NK-92 (cell line): Measurements from ENCODE around the gene ECM2.

ENCODE experiments used
- DNase-seq: peaks from one replicate; lab custom pipeline; 2025; ENCODE audit not compliant: unreplicated experiment; lab: John Stamatoyannopoulos, UW

The ECM2 gene

DNA sequence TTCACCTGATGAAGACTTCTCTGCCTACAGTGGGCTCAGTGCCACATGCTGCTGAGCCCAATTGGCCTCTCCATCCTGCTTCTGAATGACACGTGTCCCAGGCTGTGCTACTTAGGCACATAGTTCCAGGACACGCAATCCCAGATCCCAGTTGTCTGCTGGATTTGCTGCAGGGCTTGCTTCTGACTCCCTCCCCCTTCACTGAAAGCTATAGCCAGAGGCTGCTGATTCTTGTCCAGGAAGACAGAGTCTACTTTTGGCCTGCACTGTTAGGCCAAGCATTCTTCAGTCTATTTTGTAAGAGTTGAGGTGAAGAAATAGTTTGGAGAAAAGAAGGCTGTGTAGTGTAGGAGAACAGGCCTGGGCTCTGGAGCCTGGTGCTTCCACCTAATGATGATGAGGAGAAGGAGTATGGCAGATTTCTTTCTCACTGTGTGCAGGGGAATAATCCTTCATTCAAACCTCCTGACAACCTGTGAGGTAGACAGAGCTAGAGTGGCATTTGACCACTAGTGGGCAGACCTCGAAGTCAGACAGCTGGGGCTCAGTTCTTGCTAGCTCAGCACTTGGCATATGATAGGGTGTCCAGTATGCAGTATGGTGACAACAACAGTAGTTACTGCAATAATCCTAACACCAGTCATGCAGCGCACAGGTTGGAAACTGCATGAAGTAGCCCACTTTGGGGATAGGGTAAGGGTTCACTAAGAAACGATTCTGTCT, 34.0 kb downstream of the ECM2 start:
- DNase-seq, result no peak

DNA sequence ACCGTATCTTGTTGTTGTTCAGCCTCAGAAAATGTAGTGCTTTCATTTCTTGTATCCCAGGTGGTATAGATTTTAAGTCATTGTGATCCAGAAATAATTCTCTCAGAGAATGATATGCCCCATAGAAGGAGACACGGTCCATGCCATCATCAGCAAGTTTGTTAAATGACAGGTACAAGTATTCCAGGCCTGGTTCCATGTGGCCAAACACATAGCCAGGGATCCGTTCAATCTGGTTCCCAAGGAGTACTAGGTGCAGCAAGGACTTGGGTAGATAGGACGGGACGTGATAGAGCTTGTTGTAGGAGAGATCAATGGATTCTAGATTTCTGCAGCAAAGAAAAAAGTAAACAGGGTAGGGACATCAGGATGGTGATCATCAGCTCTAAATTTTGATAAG, 35.1 kb downstream of the ECM2 start:
- DNase-seq, result no peak

DNA sequence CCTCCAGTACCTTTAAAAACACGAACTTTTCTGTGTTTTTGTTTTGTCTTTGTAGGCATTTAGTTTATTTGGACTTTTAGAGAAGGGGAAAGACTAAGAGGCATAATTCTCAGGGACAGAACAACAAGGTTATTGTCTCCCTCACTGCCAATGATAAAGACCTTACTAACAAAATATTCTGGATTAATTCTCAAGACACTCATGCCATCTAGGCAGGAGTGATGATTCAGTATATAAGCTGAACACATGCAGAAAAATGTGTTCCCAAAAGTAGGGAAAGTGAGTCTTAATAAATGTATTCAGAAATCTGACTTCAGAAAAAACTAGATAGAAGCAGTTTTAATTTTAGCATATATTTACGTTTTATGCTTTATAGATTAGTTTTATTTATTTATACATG, 36.1 kb downstream of the ECM2 start:
- DNase-seq, result no peak

DNA sequence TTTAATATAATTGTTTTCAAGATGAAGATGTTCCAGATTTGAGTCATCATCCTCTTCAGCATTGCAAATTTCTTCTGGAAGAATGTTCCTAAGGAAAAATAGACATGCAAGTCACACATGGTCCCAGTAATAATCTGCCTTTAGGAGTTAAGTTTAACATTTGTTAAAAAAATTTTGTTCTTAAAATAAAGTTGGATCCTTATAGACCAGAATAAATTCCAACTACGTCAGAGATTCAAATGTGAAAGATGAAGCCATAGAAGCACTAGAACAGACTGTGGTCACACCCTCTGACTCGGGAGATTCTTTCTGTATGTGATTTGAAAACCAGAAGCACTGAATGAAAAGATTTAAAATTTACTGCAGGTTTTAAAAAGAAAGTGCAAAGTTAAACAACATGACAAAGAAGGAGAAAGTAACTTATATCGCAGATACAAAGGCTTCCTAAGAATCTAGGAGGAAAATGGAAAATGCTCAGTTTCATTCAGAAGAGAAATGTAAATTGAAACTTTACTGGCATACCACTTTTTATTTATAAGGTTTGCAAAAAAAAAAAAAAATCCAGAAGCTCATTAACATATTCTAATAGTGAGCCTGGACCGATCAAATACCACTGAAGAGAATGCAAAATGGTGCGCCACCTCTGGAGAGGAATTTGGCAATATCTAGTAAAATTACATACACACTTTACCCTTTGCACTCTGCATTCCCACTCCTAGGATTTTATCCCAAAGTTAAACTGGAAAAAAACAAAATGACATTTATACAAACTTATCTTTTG, 39.2 kb downstream of the ECM2 start:
- DNase-seq, result no peak

GRCh38 chr9:92494856-92495255, 40.9 kb downstream of the ECM2 start:
- DNase-seq, result no peak

DNA sequence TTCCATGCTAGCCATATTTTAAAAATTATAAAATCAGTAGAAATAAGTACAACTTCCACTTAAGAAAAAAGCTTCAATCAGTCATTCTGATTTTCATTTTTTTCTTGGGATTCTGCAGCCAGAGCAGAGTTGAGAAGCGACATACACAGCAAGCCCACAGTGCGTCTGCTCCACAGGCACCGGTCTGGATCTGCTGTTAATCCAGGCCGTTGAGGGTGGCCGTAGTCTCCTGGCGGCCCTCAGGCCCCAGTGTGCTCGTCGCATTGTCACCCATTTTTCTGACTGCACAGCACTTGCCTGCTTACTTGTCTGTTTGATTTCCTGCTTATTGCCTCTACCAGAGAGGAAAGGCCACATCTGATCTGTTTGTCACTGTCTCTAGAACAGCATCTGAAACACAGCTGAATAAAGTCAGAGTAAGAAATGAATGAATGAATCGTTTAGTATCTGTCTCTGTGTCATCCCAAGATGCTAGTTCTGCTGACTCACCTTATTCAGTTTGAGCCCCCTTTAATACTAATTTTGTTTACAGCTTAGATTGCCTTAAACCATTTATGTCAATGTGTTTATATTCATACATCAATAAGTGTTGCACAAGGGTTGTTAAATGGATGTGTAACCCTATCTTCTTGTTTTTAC, 41.9 kb downstream of the ECM2 start:
- no peak for DNase-seq

- no peak for DNase-seq
Observed at GRCh38 chr9:92492781-92493401, 42.9 kb downstream of the ECM2 start.

DNA sequence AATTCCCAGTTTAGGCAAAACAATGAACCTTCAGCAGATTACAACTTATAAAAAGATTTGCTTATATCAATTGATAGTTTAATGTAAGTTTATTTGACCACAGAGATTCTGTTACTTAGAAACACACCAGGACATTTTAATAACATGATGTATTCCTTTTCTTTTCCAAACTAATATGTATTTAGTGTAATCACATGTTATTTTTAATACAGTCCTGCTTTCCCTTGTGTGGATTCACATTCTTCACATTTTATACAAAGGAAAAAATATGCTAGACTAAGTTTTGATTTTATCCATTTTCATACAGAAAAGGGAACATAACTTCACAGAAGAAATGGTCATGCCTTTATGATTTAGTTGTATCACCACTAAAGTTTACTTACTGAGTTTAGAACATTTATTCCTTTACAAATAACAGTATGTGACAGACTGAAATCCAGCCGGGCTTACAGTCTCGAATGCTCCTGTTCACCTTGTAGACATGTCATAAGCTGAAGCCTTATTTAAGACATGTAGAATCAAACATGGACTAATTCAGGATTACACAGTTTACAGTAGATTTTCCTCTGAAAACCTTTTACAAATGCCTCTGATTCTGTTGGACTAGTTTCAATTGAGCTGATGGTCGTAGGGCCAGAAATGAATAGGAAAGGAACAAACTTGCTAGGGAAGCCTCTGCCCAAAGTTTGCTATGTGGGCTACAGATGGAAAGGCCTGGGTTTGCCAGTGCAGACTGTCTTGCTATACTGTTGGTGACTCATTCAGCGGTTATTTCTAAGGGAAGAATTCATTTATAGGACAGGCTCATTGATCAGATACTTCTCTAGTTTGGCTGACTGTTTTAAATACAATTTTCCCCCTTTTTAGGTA, 46.9 kb downstream of the ECM2 start:
- DNase-seq, result no peak

GRCh38 chr9:92486371-92486770, 49.4 kb downstream of the ECM2 start:
- no peak for DNase-seq

DNA sequence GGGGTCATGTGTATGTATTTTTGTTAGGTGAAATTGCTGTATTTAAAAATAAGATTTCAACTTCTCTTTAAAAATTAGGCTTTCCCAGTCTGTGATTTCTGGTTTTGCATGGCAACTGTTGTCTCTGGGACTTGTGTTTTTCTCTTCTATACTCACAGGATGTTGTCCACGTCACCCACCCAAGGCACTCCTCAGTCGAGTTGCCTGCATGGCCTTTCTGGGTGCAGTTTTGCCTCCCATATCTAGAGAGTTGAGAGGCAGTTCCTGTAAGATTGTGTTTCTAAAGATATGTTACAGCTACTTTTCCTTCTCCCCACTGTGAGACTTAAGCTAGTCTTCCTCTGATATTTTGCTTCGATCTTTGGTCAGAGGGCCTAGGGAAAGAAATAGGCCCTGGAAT, 51.2 kb downstream of the ECM2 start:
- no peak for DNase-seq

- DNase-seq, result no peak
Observed at GRCh38 chr9:92483627-92484545, 51.9 kb downstream of the ECM2 start.

GRCh38 chr9:92482805-92483204, 53.0 kb downstream of the ECM2 start:
- no peak for DNase-seq

GRCh38 chr9:92482329-92482728, 53.5 kb downstream of the ECM2 start, which contains the start of gene ASPN:
ASPN (minus strand) TSS chr9:92482506.
- DNase-seq, result no peak

- DNase-seq, result no peak
Observed at GRCh38 chr9:92480986-92481633, 54.7 kb downstream of the ECM2 start.

DNA sequence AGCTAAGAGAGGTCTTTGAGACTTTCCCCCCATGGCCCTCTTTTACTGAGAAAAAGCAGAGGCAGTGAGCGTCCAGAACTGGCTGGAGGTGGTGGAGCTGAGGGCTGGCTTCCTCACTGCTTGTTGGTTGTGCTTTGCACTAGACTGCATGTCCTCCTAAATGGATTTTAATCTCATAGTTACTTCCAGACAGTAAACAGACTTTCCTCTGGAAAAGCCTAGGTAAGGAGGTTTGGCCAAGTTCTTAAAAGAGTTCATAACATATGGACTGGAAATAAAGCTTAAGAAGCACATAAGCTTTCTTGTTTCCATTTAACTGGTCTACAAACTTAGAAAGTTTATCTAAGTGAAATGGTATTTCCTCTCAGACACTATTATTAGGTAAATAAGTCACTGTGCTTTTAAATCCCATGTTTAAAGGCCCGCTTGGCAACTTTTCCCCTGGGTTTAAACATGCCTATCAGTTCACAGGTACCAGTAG, 55.5 kb downstream of the ECM2 start:
- DNase-seq, result no peak

GRCh38 chr9:92479346-92479745, 56.4 kb downstream of the ECM2 start:
- DNase-seq, result no peak

DNA sequence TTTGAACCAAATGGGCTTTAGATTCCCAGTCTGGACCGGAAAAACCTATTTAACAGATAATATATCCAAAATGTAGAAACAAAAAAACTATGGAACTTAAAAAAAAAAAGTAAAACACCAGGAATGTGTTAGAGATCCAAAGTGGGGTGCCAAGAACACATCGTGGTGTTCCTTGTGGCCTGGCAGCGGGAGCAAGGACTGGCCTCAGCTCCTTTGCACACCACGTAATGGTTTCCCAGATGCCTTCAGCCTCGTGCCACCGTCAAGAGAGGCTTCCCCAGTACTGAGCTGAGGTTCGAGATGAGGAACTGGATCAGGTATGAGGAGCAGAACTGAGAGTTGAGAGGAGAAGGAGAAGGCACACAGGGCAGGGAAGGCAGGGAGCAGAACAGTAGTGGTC, 57.0 kb downstream of the ECM2 start:
- DNase-seq, result no peak

GRCh38 chr9:92476962-92477361, 58.8 kb downstream of the ECM2 start:
- no peak for DNase-seq

- no peak for DNase-seq
Observed at GRCh38 chr9:92474587-92474986, 61.2 kb downstream of the ECM2 start.
